ENCODE measurements around the gene ZNF879.

Gene ZNF879

DNA sequence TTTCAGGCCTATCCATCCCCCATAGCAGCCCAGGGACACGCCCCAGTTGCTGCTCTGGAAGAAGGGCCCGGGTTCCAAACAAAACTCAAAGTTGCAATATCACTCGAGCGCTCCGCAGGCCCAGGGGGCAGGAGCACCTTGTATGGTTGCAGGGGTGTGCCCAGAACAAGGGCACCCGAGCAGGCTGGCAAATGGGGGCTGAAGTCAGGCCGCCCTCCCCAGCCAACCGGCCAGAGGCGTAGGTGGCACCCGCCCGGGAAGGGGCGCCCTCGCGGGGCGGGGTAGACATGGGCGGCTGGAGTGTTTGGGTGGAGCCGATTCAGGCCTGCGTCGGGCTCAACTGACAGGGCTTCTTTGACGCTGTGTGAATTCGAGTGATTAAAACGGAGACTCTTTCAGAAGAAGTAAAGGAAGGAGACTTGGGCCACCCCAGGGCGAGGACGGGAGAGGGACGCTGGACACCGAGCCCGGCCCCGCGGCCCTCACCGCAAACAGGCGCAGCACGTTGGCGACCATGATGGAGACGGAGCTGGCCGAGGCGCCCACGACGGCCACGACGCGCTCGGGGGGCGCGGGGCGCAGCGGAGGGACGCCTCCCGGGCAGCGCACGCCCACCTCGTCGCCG lies 29.5 kb upstream of the ZNF879 start:
- no peak for DNase-seq (ENCODE audit: low spot score)
- TF ChIP-seq, protein P1, sequence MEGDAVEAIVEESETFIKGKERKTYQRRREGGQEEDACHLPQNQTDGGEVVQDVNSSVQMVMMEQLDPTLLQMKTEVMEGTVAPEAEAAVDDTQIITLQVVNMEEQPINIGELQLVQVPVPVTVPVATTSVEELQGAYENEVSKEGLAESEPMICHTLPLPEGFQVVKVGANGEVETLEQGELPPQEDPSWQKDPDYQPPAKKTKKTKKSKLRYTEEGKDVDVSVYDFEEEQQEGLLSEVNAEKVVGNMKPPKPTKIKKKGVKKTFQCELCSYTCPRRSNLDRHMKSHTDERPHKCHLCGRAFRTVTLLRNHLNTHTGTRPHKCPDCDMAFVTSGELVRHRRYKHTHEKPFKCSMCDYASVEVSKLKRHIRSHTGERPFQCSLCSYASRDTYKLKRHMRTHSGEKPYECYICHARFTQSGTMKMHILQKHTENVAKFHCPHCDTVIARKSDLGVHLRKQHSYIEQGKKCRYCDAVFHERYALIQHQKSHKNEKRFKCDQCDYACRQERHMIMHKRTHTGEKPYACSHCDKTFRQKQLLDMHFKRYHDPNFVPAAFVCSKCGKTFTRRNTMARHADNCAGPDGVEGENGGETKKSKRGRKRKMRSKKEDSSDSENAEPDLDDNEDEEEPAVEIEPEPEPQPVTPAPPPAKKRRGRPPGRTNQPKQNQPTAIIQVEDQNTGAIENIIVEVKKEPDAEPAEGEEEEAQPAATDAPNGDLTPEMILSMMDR (IDR thresholded peaks at IDR 0.05; ENCODE audit: borderline replicate concordance, control extremely low read depth, extremely low read depth, insufficient read depth, missing control alignments), result no peak
- in situ Hi-C loops (cut with MboI; ENCODE audit: low sequenced_read_pairs, unreplicated experiment), result no loop called here

DNA sequence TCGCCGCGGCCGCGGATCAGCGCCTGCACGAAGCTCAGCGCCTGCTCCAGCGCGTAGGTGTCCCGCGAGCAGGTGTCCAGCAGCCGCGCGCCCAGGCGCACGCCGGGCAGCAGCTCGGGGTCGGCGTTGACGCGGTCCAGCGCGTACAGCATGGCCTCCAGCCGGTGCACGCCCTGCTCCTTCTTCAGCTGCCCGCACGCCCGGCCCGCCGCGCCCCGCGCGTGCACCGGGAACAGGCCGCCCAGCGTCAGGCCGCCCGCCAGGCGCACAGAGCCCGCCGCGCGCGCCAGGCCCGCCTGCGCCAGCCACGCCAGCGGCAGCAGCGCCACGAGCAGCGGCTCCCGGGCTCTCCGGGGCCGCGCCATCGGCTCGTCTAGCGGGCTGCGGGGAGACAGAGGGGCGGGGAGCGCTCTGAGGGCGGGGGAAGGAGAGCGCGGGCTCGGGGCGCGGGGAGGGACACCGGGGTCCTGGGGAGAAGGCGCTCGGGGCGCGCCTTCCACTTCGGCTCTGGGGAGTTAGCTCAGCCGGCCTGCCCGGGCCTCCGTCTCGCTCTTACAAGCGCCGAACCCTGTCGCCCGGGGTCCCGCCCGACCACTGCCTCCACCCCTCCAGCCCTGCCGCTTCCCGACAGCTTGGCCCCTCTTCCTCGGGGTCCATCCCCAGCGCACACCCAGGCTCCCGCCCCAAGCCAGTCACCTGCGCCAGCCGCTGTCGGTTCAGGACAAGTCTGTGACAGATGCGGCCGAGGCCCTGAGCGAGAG lies 28.8 kb upstream of the ZNF879 start, which contains the start of gene GRM6:
GRM6 (minus strand) TSS at position 741 of the 761 bp plus-strand sequence; CDS start at position 365, 376 bp downstream.
- no peak for DNase-seq (ENCODE audit: low spot score)
- in situ Hi-C loops (cut with MboI; ENCODE audit: low sequenced_read_pairs, unreplicated experiment), result no loop called here
- TF ChIP-seq, protein P1 (IDR thresholded peaks at IDR 0.05; ENCODE audit: borderline replicate concordance, control extremely low read depth, extremely low read depth, insufficient read depth, missing control alignments), result no peak

DNA sequence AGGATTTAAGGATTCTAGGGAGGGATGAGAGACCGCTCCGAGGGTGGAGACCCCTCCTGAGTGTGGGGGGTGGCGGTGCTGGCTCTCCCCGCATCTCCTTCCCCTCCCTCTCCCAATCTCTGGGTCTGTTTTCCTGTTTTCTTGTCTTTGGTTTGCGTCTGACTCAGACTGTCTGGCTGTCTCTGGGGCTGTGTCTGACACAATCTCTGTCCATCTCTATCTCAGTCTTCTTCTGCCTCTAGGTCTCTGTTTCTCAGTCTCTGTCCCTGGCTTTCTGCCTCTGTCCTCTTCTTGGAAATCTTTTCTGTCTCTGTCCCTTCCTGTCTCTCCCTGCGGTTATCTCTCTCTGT lies 28.3 kb upstream of the ZNF879 start:
- DNase-seq (ENCODE audit: low spot score), result no peak
- in situ Hi-C loops (cut with MboI; ENCODE audit: low sequenced_read_pairs, unreplicated experiment), result no loop called here
- TF ChIP-seq, protein P1 (IDR thresholded peaks at IDR 0.05; ENCODE audit: borderline replicate concordance, control extremely low read depth, extremely low read depth, insufficient read depth, missing control alignments), result no peak

DNA sequence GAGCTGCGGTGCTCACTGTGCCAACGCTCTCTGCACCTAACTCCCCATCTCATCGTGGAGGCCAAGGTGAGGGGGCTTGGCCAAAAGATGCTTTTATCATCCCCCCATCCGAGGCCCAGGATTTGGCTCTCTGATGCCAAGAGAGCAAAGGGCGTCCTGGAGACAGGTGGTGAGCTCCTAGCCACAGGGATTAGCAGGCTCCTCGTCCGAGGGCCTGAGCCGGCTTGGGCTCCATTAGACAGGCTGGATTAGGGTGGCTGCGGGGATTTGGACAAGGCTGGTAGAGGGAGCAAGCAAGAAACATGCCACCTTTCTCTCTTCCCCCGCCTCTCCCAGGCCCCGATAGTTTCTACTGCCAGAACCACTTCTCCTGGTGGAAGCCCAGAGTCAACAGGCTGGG lies 27.4 kb upstream of the ZNF879 start:
- DNase-seq (ENCODE audit: low spot score), result no peak
- in situ Hi-C loops (cut with MboI; ENCODE audit: low sequenced_read_pairs, unreplicated experiment), result no loop called here
- TF ChIP-seq, protein P1 (IDR thresholded peaks at IDR 0.05; ENCODE audit: borderline replicate concordance, control extremely low read depth, extremely low read depth, insufficient read depth, missing control alignments), result no peak

DNA sequence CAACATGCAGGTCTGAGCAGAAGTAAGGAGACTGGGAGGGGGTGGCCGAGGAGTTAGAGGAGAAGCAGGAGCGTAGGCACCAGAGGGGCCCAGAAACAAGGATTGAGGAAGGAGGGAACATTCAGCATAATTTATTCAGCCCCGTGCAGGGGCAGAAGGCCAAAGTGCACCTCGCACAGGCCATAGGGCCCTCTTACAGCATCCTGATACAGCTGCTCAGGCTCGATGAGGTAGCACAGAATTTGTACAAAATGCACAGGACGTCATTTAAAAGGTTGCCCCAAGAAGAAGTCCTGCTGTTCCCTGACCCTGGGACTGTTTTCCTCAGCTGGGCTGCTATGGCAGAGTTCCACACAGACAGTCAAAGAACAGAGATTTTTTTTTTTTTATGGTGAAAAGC lies 26.4 kb upstream of the ZNF879 start:
- in situ Hi-C loops (cut with MboI; ENCODE audit: low sequenced_read_pairs, unreplicated experiment), result no loop called here

DNA sequence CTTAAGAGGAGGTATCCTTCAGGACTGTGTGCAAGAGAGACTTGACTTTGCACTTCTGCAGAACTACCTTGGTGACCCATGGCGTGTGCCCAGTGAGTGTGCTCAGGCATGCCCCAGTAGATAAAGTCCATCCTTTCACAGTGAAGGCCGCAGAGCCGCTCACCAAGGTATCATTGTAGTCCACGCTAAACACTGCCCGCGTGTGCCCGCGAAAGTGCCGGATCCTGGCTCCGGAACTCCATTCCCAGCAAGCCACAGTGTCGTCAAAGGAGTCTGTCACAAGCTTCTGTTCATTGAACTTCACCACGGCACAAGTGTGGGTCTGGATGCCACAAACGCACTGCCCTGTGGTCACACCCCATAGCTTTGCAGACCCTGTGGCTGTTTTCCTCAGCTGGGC lies 25.2 kb upstream of the ZNF879 start:
- DNase-seq (ENCODE audit: low spot score), result no peak
- in situ Hi-C loops (cut with MboI; ENCODE audit: low sequenced_read_pairs, unreplicated experiment), result no loop called here
- TF ChIP-seq, protein P1 (IDR thresholded peaks at IDR 0.05; ENCODE audit: borderline replicate concordance, control extremely low read depth, extremely low read depth, insufficient read depth, missing control alignments), result no peak

More for the DNA sequence above, 26.4 kb upstream of the ZNF879 start:
- TF ChIP-seq, protein P1 (IDR thresholded peaks at IDR 0.05; ENCODE audit: borderline replicate concordance, control extremely low read depth, extremely low read depth, insufficient read depth, missing control alignments), result no peak
- no peak for DNase-seq (ENCODE audit: low spot score)

Measured in GM13976 (cell line).